Calu3 (cell line): Measurements from ENCODE around the gene ADI1. TPM values are rescaled to one million over a fixed set of nuclear protein-coding genes. Genes with fewer than 3 reads are reported as not detected.

Source experiments
- BruUV-seq: library from RNA; stranded (reverse); fragments of 400-500 nt; replicated peaks from 2 replicates; lab custom pipeline; 2021; lab: Mats Ljungman, UMichigan
- CTCF ChIA-PET: fragments of 300-600 bp; sonication (Branson Sonifier 250); formaldehyde crosslinking; loops from one replicate; lab custom pipeline; 2022; ENCODE audit warnings: antibody characterized with exemption; lab: Charles Lee
- DNase-seq: peaks from one replicate; pipeline ENCODE4 v3.0.0; 2022
- H3K27ac Mint-ChIP-seq: one replicate; pipeline ENCODE4 v1.8.0; 2022; ENCODE audit warnings: mixed read lengths; ENCODE audit not compliant: unreplicated experiment
- H3K27me3 Mint-ChIP-seq: one replicate; pipeline ENCODE4 v1.8.0; 2022; ENCODE audit warnings: mixed read lengths; ENCODE audit not compliant: unreplicated experiment
- H3K36me3 Mint-ChIP-seq: one replicate; pipeline ENCODE4 v1.8.0; 2022; ENCODE audit warnings: mild to moderate bottlenecking, moderate library complexity, mixed read lengths; ENCODE audit not compliant: insufficient read depth, unreplicated experiment
- H3K4me1 Mint-ChIP-seq: one replicate; pipeline ENCODE4 v1.8.0; 2022; ENCODE audit warnings: mild to moderate bottlenecking, low read depth, mixed read lengths; ENCODE audit not compliant: unreplicated experiment
- H3K4me3 Mint-ChIP-seq: one replicate; pipeline ENCODE4 v1.8.0; 2022; ENCODE audit warnings: mild to moderate bottlenecking, low read depth, moderate library complexity, mixed read lengths; ENCODE audit not compliant: unreplicated experiment
- H3K9me3 Mint-ChIP-seq: one replicate; pipeline ENCODE4 v1.8.0; 2022; ENCODE audit warnings: low read depth, mixed read lengths; ENCODE audit not compliant: unreplicated experiment
- CTCF ChIP-seq: fragments of 200-600 bp; IDR thresholded peaks from one replicate; pipeline ENCODE4 v1.8.0; 2022; ENCODE audit warnings: antibody characterized with exemption; ENCODE audit not compliant: unreplicated experiment
- intact Hi-C: fragments of 100-400 bp; cut with micrococcal nuclease; formaldehyde crosslinking; loops from one replicate; pipeline ENCODE4 v1.10.0; 2022; ENCODE audit not compliant: unreplicated experiment
- total RNA-seq: library from RNA; stranded (reverse); gene quantifications from 2 replicates; pipeline ENCODE4 v1.2.3, GENCODE V29; 2022

ADI1 gene
- total RNA-seq, 1 experiment from 2014 or later = 32.6 TPM

GRCh38 chr2:3476321-3476984 lies 42.9 kb downstream of the ADI1 start:
- no peaks in the 10 kb centered on the region for H3K9me3 Mint-ChIP-seq
- no TSS peak for BruUV-seq
- CTCF ChIA-PET = no interaction called here
- H3K4me3 Mint-ChIP-seq = no peak overlapping the region
- H3K36me3 Mint-ChIP-seq = peaks cover 18% of the 10 kb centered on the region
- H3K4me1 Mint-ChIP-seq = no peaks in the 10 kb centered on the region
- no peak for DNase-seq
- intact Hi-C loops = no loop called here
- H3K27ac Mint-ChIP-seq = no peak overlapping the region
- no peaks in the 10 kb centered on the region for H3K27me3 Mint-ChIP-seq
- TF ChIP-seq CTCF = no peak

- no peak overlapping the region for H3K27ac Mint-ChIP-seq
- no peaks in the 10 kb centered on the region for H3K9me3 Mint-ChIP-seq
- no peak overlapping the region for H3K4me3 Mint-ChIP-seq
- peaks cover 18% of the 10 kb centered on the region for H3K36me3 Mint-ChIP-seq
- intact Hi-C loops = no loop called here
- DNase-seq = no peak
- no peaks in the 10 kb centered on the region for H3K4me1 Mint-ChIP-seq
- TF ChIP-seq CTCF = no peak
- CTCF ChIA-PET = no interaction called here
- BruUV-seq = no TSS peak
- H3K27me3 Mint-ChIP-seq = no peaks in the 10 kb centered on the region
These were observed 43.6 kb downstream of the ADI1 start for GRCh38 chr2:3475771-3476170.

GRCh38 chr2:3472966-3473365 lies 46.4 kb downstream of the ADI1 start:
- intact Hi-C loops = no loop called here
- no peaks in the 10 kb centered on the region for H3K9me3 Mint-ChIP-seq
- no peak for TF ChIP-seq CTCF
- H3K4me3 Mint-ChIP-seq = no peak overlapping the region
- H3K36me3 Mint-ChIP-seq = peaks cover 22% of the 10 kb centered on the region
- H3K4me1 Mint-ChIP-seq = no peaks in the 10 kb centered on the region
- H3K27ac Mint-ChIP-seq = no peak overlapping the region
- no TSS peak for BruUV-seq
- no peak for DNase-seq
- CTCF ChIA-PET = no interaction called here
- no peaks in the 10 kb centered on the region for H3K27me3 Mint-ChIP-seq

GRCh38 chr2:3472296-3472695 lies 47.0 kb downstream of the ADI1 start:
- Mint-ChIP-seq H3K9me3 (no peaks in the 10 kb centered on the region), H3K4me1 (no peaks in the 10 kb centered on the region), H3K4me3 (no peak overlapping the region), H3K27me3 (no peaks in the 10 kb centered on the region), H3K27ac (no peak overlapping the region), H3K36me3 (peaks cover 27% of the 10 kb centered on the region)
- intact Hi-C loops = no loop called here
- no peak for TF ChIP-seq CTCF
- no peak for DNase-seq
- CTCF ChIA-PET = no interaction called here
- no TSS peak for BruUV-seq
